ENCODE results near the gene SLC39A1.
"Not testable (repeated sequence)": the region's sequence is repeated elsewhere in the genome, so short reads cannot be mapped to it uniquely, and the experiment has no call there.

DNA sequence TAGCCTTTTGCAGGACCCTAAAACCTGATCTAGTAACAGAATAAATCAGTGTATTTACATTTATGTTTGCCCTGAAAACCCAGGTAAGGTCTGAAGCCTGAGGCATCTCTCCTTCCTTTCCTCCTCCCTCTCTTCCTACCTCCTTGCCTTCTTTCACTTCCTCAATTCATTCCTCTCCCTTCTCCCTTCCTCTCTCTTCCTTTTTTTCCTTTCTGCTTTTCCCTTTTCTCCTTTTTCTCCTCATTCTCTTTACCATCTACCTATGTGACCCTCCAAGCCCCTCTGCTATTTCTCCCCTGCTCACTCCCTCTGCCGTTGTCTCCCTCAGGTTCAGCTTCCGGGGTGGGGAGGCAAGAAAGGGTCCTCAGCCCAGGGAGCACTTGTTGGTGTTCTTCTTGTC is 18.4 kb upstream of the SLC39A1 start:
- TF ChIP-seq SUZ12 (IDR thresholded peaks at IDR 0.05); ZNF384 (IDR thresholded peaks at IDR 0.05); FOXA1 (IDR thresholded peaks at IDR 0.05); NFRKB (IDR thresholded peaks at IDR 0.05); LEF1 (IDR thresholded peaks at IDR 0.05; ENCODE audit: borderline replicate concordance); SP1 (IDR thresholded peaks at IDR 0.05): not testable (repeated sequence)
- TF ChIP-seq, protein P1, sequence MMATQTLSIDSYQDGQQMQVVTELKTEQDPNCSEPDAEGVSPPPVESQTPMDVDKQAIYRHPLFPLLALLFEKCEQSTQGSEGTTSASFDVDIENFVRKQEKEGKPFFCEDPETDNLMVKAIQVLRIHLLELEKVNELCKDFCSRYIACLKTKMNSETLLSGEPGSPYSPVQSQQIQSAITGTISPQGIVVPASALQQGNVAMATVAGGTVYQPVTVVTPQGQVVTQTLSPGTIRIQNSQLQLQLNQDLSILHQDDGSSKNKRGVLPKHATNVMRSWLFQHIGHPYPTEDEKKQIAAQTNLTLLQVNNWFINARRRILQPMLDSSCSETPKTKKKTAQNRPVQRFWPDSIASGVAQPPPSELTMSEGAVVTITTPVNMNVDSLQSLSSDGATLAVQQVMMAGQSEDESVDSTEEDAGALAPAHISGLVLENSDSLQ (IDR thresholded peaks at IDR 0.05) = not testable (repeated sequence)

All from HEK293T (cell line).